ENCODE data around the gene GLCE. TPM values are rescaled to one million over a fixed set of nuclear protein-coding genes. Genes with fewer than 3 reads are reported as not detected.
"Not testable (repeated sequence)": the region's sequence is repeated elsewhere in the genome, so short reads cannot be mapped to it uniquely, and the experiment has no call there.

The GLCE gene
- total and polyA plus RNA-seq, 10 of the 15 experiments (the other 5 are each of a cell fraction or from before 2014, with no cell fraction given) = 2.1 to 11.9 (median 2.9) TPM

DNA sequence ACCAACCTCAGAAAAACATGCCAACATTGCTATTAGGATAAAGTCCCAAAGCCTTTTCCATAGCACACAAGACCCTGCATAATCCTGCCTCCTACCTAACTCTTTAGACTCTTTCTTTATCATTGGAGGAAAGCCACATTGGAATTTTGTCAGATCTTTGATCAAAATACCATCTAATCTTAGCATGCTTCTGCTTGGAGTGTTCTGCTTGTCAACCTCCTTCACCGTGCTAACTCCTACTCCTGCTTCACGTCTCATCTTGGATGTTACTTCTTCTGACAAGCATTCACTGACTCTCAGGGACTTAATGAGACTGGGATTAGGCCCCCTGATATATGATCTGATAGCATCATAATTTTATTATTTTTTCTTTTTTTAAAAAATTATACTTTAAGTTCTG, 7.4 kb upstream of the GLCE start (continued):
- TF ChIP-seq, protein P1, sequence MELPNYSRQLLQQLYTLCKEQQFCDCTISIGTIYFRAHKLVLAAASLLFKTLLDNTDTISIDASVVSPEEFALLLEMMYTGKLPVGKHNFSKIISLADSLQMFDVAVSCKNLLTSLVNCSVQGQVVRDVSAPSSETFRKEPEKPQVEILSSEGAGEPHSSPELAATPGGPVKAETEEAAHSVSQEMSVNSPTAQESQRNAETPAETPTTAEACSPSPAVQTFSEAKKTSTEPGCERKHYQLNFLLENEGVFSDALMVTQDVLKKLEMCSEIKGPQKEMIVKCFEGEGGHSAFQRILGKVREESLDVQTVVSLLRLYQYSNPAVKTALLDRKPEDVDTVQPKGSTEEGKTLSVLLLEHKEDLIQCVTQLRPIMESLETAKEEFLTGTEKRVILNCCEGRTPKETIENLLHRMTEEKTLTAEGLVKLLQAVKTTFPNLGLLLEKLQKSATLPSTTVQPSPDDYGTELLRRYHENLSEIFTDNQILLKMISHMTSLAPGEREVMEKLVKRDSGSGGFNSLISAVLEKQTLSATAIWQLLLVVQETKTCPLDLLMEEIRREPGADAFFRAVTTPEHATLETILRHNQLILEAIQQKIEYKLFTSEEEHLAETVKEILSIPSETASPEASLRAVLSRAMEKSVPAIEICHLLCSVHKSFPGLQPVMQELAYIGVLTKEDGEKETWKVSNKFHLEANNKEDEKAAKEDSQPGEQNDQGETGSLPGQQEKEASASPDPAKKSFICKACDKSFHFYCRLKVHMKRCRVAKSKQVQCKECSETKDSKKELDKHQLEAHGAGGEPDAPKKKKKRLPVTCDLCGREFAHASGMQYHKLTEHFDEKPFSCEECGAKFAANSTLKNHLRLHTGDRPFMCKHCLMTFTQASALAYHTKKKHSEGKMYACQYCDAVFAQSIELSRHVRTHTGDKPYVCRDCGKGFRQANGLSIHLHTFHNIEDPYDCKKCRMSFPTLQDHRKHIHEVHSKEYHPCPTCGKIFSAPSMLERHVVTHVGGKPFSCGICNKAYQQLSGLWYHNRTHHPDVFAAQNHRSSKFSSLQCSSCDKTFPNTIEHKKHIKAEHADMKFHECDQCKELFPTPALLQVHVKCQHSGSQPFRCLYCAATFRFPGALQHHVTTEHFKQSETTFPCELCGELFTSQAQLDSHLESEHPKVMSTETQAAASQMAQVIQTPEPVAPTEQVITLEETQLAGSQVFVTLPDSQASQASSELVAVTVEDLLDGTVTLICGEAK (IDR thresholded peaks at IDR 0.05; ENCODE audit: borderline replicate concordance) = no peak
- no peak for TF ChIP-seq NRF1 (conservative IDR thresholded peaks at IDR 0.05; ENCODE audit: low read depth, low read length)

DNA sequence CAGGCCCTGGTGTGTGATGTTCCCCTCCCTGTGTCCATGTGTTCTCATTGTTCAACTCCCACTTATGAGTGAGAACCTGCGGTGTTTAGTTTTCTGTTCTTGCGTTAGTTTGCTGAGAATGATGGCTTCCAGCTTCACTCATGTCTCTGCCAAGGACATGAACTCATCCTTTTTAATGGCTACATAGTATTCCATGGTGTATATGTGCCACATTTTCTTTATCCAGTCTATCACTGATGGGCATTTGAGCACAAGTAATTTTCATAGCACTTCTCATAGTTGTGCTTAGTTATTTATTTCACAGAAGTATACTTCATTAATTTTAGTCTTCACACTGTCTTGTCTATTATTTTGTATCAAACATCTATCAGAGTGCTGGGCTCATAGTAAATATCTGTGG, 6.8 kb upstream of the GLCE start:
- intact Hi-C loops (cut with micrococcal nuclease; ENCODE audit: unreplicated experiment); in situ Hi-C loops (cut with MboI); SMC1A ChIA-PET (ENCODE audit: uncharacterized antibody, unreplicated experiment); ATAC-seq; POLR2A ChIA-PET; FAIRE-seq; H3K27me3 ChIP-seq (replicated peaks in 1 of 2; ENCODE audit: control insufficient read depth in 2 of 2, insufficient read depth in 2 of 2, low read length in 1 of 2); H3K9me3 ChIP-seq (replicated peaks; ENCODE audit: control insufficient read depth, insufficient read depth, low read length); DNase-seq (ENCODE audit: low read depth, low spot score); H3K4me3 ChIP-seq; H2AFZ ChIP-seq (ENCODE audit: control insufficient read depth, low read depth, low read length); H3K4me1 ChIP-seq (ENCODE audit: control insufficient read depth, insufficient read depth, low read length); H3K4me2 ChIP-seq (ENCODE audit: control insufficient read depth, insufficient read depth); H3K79me2 ChIP-seq (ENCODE audit: control insufficient read depth, insufficient read depth, low read length); H3K27ac ChIP-seq (ENCODE audit: control insufficient read depth, insufficient read depth); RAD21 ChIA-PET (ENCODE audit: unreplicated experiment); H3K9ac ChIP-seq (ENCODE audit: control insufficient read depth, insufficient read depth, low read length); H3K36me3 ChIP-seq (ENCODE audit: control insufficient read depth in 2 of 2, insufficient read depth in 2 of 2, low read length in 1 of 2); H4K20me1 ChIP-seq (ENCODE audit: control insufficient read depth, insufficient read depth); BruUV-seq (replicated peaks): not testable (repeated sequence)
- CTCF ChIA-PET = interaction anchor here (1.1 kb wide), 1 partner anchor 14 kb away, joined by 3 read pairs; no protein-coding TSS in a partner anchor
- WGBS (ENCODE audit: insufficient coverage, insufficient replicate concordance, low lambda C conversion rate, missing lambda C conversion rate) = 77% methylated on average over 2 of the region's 2 CpGs

Measured in GM12878 (cell line).